K562 (cell line): ENCODE measurements around the gene MRGPRE. TPM values are rescaled to one million over a fixed set of nuclear protein-coding genes. Genes with fewer than 3 reads are reported as not detected.

Experiments
- ATAC-seq: fragments of 200-7000 bp; cut with Tn5 transposase; 3 replicates; pipeline ENCODE4 v1.9.1; 2020; ENCODE audit warnings: moderate library complexity
- BruUV-seq: library from RNA; stranded (reverse); fragments of 400-500 nt; replicated peaks from 2 replicates; lab custom pipeline; 2021; lab: Mats Ljungman, UMichigan
- CTCF ChIA-PET: fragments of 300-600 bp; formaldehyde crosslinking; extraction: SDS; loops from one replicate; lab custom pipeline; 2021; ENCODE audit warnings: low intra/inter-chr PET ratio; lab: Yijun Ruan, JAX
- POLR2A ChIA-PET: fragments of 300-600, 350-650 bp; sonication (Branson Sonifier 250); formaldehyde crosslinking; extraction: SDS; loops from one replicate; lab custom pipeline; 2021; ENCODE audit warnings: antibody characterized with exemption, inconsistent platforms; lab: Yijun Ruan, JAX
- DNase-seq, 4 experiments: peaks; one replicate each; pipeline versions ENCODE4 v3.0.0 to v3.0.0-alpha.2; 2011 to 2018; ENCODE audit warnings: low spot score in 3 of 4, mixed read lengths in 3 of 4; ENCODE audit errors: extremely low read depth in 1 of 4
- FAIRE-seq: peaks from 2 replicates; lab custom pipeline; 2011; peaks lifted over from hg19 to GRCh38; lab: Jason Lieb, UNC
- H2AFZ ChIP-seq: 2 replicates; pipeline ENCODE4 v1.6.0; 2011; ENCODE audit warnings: low read depth, low read length, control low read depth, inconsistent platforms
- H3K27ac ChIP-seq: fragments of 200-600 bp; 3 replicates; pipeline ENCODE4 v1.8.0; 2011; ENCODE audit warnings: low read depth, mild to moderate bottlenecking, control low read depth, inconsistent platforms, low read length, moderate library complexity, mixed read lengths; ENCODE audit errors: extremely low read depth
- H3K27me3 ChIP-seq, 2 experiments: fragments of 300-600 bp in 1 of 2; 2 replicates in 1 of 2; 3 replicates in 1 of 2; pipeline versions ENCODE4 v1.6.0 to v1.8.0; 2011; ENCODE audit warnings: inconsistent platforms in 2 of 2, low read length in 2 of 2, mild to moderate bottlenecking in 1 of 2, mixed read lengths in 1 of 2, moderate library complexity in 1 of 2; ENCODE audit not compliant: control insufficient read depth in 2 of 2, insufficient read depth in 2 of 2
- H3K36me3 ChIP-seq: fragments of 300-600 bp; 3 replicates; pipeline ENCODE4 v1.8.0; 2011; ENCODE audit warnings: mild to moderate bottlenecking, low read length, inconsistent platforms; ENCODE audit not compliant: control insufficient read depth, insufficient read depth
- H3K4me1 ChIP-seq, 2 experiments: fragments of 200-600 bp in 1 of 2; replicated peaks in 1 of 2; 2 replicates in 1 of 2; 3 replicates in 1 of 2; pipeline versions ENCODE4 v1.5.1 to v1.8.0; 2011; ENCODE audit warnings: inconsistent platforms in 2 of 2, low read length in 2 of 2, mild to moderate bottlenecking in 1 of 2, mixed read lengths in 1 of 2, moderate library complexity in 1 of 2; ENCODE audit not compliant: control insufficient read depth in 2 of 2, insufficient read depth in 2 of 2
- H3K4me2 ChIP-seq: 2 replicates; pipeline ENCODE4 v1.6.1; 2011; ENCODE audit warnings: low read length, control low read depth, inconsistent platforms, mixed read lengths; ENCODE audit not compliant: insufficient read depth
- H3K4me3 ChIP-seq: fragments of 200-600 bp; sonication (generic), shearing (Covaris generic); 2 replicates; pipeline ENCODE4 v1.5.1; 2016; ENCODE audit warnings: control low read depth, inconsistent platforms
- H3K79me2 ChIP-seq: fragments of 200-600 bp; 3 replicates; pipeline ENCODE4 v1.8.0; 2011; ENCODE audit warnings: low read length, inconsistent platforms; ENCODE audit not compliant: control insufficient read depth, insufficient read depth
- H3K9ac ChIP-seq, 2 experiments: 2 replicates each; pipeline versions ENCODE4 v1.6.0 to v1.6.1; 2011; ENCODE audit warnings: low read depth in 2 of 2, low read length in 2 of 2, control low read depth in 1 of 2, inconsistent platforms in 1 of 2, mild to moderate bottlenecking in 1 of 2, mixed read lengths in 1 of 2; ENCODE audit not compliant: insufficient read depth in 1 of 2
- H3K9me1 ChIP-seq: one replicate; pipeline ENCODE4 v1.6.0; 2011; ENCODE audit warnings: inconsistent platforms, mild to moderate bottlenecking, low read length, moderate library complexity; ENCODE audit not compliant: control insufficient read depth, insufficient read depth
- H3K9me3 ChIP-seq: replicated peaks from 2 replicates; pipeline ENCODE4 v1.5.1; 2011; ENCODE audit warnings: low read depth, low read length, inconsistent platforms; ENCODE audit not compliant: control insufficient read depth, insufficient read depth
- H4K20me1 ChIP-seq: replicated peaks from 2 replicates; pipeline ENCODE4 v1.6.1; 2011; ENCODE audit warnings: low read length, inconsistent platforms, mixed read lengths; ENCODE audit not compliant: control insufficient read depth, insufficient read depth
- CAMTA2 ChIP-seq: fragments of 250-450 bp; sonication (Bioruptor Pico); conservative IDR thresholded peaks from 2 replicates; pipeline ENCODE4 v1.5.1; 2022
- MTA3 ChIP-seq: fragments of 450-650 bp; formaldehyde crosslinking; IDR thresholded peaks from 2 replicates; pipeline ENCODE4 v1.6.1; 2017; ENCODE audit warnings: mild to moderate bottlenecking, borderline replicate concordance
- POLR2A ChIP-seq: fragments of 450-650 bp; conservative IDR thresholded peaks from 2 replicates; pipeline ENCODE4 v1.6.1; 2016
- SMARCA4 ChIP-seq: fragments of 450-650 bp; IDR thresholded peaks from 2 replicates; pipeline ENCODE4 v1.6.1; 2016
- ZNF507 ChIP-seq: conservative IDR thresholded peaks from 2 replicates; pipeline ENCODE4 v1.6.1; 2017; ENCODE audit warnings: missing genetic modification characterization, missing compliant biosample characterization
- WGBS: fragments of 100-300 bp; shearing (Covaris generic); methylation state at CpG from one replicate; pipeline ENCODE4 v1.1.6; 2016; ENCODE audit warnings: low coverage, mixed read lengths; ENCODE audit not compliant: insufficient coverage; ENCODE audit errors: missing lambda C conversion rate; 5-methylcytosine and 5-hydroxymethylcytosine counted together
- in situ Hi-C: fragments of 300-500 bp; cut with MboI; formaldehyde crosslinking; loops from 4 replicates; pipeline ENCODE4 v1.15.0; 2018; ENCODE audit warnings: inconsistent platforms, mixed read lengths
- intact Hi-C: fragments of 100-400 bp; cut with micrococcal nuclease; formaldehyde crosslinking; loops from 2 replicates; pipeline ENCODE4 v1.14.2; 2022
- polyA plus RNA-seq, 8 experiments: library from polyadenylated mRNA; depleted of rRNA in 4 of 8; stranded (reverse) in 5 of 8; unstranded in 3 of 8; fragments of >200 nt; fragmentation: Nextera tagmentation in 2 of 8; fragmentation: Illumina TruSeq in 1 of 8; extraction: Ambion mirVana in 2 of 8; extraction: Trizol in 1 of 8; gene quantifications; 2 replicates each; pipeline versions ENCODE4 v1.2.1 to v1.2.3, GENCODE V29; 2011 to 2014; ENCODE audit warnings: inconsistent platforms in 1 of 8, missing spikeins in 1 of 8
- total RNA-seq, 7 experiments: library from RNA; depleted of rRNA in 6 of 7; stranded (reverse); fragments of >200 nt in 6 of 7; fragmentation: Illumina TruSeq in 2 of 7; extraction: Trizol in 2 of 7; gene quantifications; 2 replicates each; pipeline versions ENCODE4 v1.2.1 to v1.2.3, GENCODE V29; 2011 to 2021; ENCODE audit warnings: low replicate concordance in 1 of 7
- TF ChIP-seq, protein P1 (sequence below): sonication (generic); formaldehyde crosslinking; IDR thresholded peaks from 2 replicates; pipeline ENCODE4 v1.8.0; 2023; ENCODE audit warnings: missing genetic modification reagents, mild to moderate bottlenecking, borderline replicate concordance
- TF ChIP-seq, protein P2 (sequence below): fragments of 450-650 bp; IDR thresholded peaks from 2 replicates; pipeline ENCODE4 v1.7.1; 2018; ENCODE audit warnings: mild to moderate bottlenecking, low read depth; ENCODE audit not compliant: partially characterized antibody
- TF ChIP-seq, protein P3 (sequence below): sonication (generic); formaldehyde crosslinking; IDR thresholded peaks from 2 replicates; pipeline ENCODE4 v1.8.0; 2022; ENCODE audit warnings: mild to moderate bottlenecking, missing genetic modification reagents
- TF ChIP-seq, protein P4 (sequence below): fragments of 450-650 bp; IDR thresholded peaks from 2 replicates; pipeline ENCODE4 v1.6.1; 2017; ENCODE audit warnings: antibody characterized with exemption

The MRGPRE gene
- total and polyA plus RNA-seq, 9 of the 15 experiments (the other 6 are each of a cell fraction or from before 2014, with no cell fraction given), result not detected

DNA sequence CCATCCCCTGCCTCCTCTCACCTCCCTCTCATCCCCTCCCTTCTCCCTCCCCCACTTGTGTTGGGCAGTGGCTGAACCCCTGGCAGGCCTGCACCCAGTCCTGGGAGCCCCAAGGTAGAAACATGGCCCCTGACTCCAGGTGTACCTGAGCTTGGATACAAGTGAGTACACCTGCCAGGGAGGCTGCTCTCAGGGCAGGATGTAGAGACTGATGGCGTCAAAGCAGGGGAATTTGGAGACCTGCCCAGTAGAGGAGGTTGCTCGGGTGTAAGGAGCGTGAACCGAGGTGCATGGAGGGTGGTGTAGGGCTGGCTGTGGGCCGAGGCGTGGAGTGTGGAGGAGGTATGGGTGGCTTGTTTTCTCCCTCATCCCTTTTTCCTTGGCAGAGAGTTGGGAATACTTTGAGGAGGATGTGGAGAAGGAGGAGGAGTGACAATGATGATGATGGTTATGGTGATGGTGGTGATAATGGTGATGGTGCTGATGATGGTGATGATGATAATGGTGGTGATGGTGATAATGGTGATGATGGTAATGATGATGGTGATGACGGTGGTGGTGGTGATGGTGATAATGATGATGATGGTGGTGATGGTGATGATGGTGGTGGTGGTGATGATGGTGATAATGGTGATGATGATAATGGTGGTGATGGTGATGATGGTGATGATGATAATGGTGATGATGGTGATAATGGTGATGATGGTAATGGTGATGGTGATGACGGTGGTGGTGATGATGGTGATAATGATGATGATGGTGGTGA lies 25.9 kb downstream of the MRGPRE start:
- Histone ChIP-seq H3K9me3 (no peaks in the 10 kb centered on the region), H3K27me3 (peaks cover 18 to 39% of the 10 kb centered on the region in 2 experiments; a peak in 4 of 5 replicates), H3K4me1 (peaks cover 0 to 22% of the 10 kb centered on the region in 2 experiments; a peak in 1 of 5 replicates), H3K79me2 (no peaks in the 10 kb centered on the region), H3K4me3 (no peak overlapping the region), H3K36me3 (no peaks in the 10 kb centered on the region), H3K27ac (no peak overlapping the region), H2AFZ (no peak overlapping the region), H4K20me1 (peaks cover 8% of the 10 kb centered on the region), H3K9me1 (no peaks in the 10 kb centered on the region), H3K9ac (no peak overlapping the region), H3K4me2 (no peak overlapping the region)
- in situ Hi-C loops (no loop called here), intact Hi-C loops (no loop called here)
- FAIRE-seq (peak; percentile 87), ATAC-seq (no peak), DNase-seq (no peak)
- POLR2A ChIA-PET, result interaction anchor here (0.5 to 1.1 kb wide), 2 partner anchors 18 to 267 kb away, joined by 3 read pairs; no protein-coding TSS in a partner anchor
- WGBS, result 0% methylated on average over 6 of the region's 8 CpGs
- BruUV-seq, result no TSS peak
- CTCF ChIA-PET, result no interaction called here
- TF ChIP-seq, protein P1, sequence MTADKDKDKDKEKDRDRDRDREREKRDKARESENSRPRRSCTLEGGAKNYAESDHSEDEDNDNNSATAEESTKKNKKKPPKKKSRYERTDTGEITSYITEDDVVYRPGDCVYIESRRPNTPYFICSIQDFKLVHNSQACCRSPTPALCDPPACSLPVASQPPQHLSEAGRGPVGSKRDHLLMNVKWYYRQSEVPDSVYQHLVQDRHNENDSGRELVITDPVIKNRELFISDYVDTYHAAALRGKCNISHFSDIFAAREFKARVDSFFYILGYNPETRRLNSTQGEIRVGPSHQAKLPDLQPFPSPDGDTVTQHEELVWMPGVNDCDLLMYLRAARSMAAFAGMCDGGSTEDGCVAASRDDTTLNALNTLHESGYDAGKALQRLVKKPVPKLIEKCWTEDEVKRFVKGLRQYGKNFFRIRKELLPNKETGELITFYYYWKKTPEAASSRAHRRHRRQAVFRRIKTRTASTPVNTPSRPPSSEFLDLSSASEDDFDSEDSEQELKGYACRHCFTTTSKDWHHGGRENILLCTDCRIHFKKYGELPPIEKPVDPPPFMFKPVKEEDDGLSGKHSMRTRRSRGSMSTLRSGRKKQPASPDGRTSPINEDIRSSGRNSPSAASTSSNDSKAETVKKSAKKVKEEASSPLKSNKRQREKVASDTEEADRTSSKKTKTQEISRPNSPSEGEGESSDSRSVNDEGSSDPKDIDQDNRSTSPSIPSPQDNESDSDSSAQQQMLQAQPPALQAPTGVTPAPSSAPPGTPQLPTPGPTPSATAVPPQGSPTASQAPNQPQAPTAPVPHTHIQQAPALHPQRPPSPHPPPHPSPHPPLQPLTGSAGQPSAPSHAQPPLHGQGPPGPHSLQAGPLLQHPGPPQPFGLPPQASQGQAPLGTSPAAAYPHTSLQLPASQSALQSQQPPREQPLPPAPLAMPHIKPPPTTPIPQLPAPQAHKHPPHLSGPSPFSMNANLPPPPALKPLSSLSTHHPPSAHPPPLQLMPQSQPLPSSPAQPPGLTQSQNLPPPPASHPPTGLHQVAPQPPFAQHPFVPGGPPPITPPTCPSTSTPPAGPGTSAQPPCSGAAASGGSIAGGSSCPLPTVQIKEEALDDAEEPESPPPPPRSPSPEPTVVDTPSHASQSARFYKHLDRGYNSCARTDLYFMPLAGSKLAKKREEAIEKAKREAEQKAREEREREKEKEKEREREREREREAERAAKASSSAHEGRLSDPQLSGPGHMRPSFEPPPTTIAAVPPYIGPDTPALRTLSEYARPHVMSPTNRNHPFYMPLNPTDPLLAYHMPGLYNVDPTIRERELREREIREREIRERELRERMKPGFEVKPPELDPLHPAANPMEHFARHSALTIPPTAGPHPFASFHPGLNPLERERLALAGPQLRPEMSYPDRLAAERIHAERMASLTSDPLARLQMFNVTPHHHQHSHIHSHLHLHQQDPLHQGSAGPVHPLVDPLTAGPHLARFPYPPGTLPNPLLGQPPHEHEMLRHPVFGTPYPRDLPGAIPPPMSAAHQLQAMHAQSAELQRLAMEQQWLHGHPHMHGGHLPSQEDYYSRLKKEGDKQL (CRISPR knock-in tag), result no peak
- TF ChIP-seq, protein P2, sequence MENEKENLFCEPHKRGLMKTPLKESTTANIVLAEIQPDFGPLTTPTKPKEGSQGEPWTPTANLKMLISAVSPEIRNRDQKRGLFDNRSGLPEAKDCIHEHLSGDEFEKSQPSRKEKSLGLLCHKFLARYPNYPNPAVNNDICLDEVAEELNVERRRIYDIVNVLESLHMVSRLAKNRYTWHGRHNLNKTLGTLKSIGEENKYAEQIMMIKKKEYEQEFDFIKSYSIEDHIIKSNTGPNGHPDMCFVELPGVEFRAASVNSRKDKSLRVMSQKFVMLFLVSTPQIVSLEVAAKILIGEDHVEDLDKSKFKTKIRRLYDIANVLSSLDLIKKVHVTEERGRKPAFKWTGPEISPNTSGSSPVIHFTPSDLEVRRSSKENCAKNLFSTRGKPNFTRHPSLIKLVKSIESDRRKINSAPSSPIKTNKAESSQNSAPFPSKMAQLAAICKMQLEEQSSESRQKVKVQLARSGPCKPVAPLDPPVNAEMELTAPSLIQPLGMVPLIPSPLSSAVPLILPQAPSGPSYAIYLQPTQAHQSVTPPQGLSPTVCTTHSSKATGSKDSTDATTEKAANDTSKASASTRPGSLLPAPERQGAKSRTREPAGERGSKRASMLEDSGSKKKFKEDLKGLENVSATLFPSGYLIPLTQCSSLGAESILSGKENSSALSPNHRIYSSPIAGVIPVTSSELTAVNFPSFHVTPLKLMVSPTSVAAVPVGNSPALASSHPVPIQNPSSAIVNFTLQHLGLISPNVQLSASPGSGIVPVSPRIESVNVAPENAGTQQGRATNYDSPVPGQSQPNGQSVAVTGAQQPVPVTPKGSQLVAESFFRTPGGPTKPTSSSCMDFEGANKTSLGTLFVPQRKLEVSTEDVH, result no peak
- TF ChIP-seq, protein P3, sequence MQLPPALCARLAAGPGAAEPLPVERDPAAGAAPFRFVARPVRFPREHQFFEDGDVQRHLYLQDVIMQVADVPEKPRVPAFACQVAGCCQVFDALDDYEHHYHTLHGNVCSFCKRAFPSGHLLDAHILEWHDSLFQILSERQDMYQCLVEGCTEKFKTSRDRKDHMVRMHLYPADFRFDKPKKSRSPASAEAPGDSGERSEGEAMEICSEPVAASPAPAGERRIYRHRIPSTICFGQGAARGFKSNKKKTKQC (CRISPR knock-in tag), result no peak
- TF ChIP-seq ZNF507 (tag) (no peak), MTA3 (no peak), POLR2A (no peak), CAMTA2 (CRISPR knock-in tag) (no peak), SMARCA4 (no peak)
- TF ChIP-seq, protein P4, sequence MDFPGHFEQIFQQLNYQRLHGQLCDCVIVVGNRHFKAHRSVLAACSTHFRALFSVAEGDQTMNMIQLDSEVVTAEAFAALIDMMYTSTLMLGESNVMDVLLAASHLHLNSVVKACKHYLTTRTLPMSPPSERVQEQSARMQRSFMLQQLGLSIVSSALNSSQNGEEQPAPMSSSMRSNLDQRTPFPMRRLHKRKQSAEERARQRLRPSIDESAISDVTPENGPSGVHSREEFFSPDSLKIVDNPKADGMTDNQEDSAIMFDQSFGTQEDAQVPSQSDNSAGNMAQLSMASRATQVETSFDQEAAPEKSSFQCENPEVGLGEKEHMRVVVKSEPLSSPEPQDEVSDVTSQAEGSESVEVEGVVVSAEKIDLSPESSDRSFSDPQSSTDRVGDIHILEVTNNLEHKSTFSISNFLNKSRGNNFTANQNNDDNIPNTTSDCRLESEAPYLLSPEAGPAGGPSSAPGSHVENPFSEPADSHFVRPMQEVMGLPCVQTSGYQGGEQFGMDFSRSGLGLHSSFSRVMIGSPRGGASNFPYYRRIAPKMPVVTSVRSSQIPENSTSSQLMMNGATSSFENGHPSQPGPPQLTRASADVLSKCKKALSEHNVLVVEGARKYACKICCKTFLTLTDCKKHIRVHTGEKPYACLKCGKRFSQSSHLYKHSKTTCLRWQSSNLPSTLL, result no peak
